ENCODE data around the gene ENTHD1. TPM values are rescaled to one million over a fixed set of nuclear protein-coding genes. Genes with fewer than 3 reads are reported as not detected.

Gene ENTHD1
- total and polyA plus RNA-seq, 2 of the 8 experiments (the other 6 are each of a cell fraction or from before 2014, with no cell fraction given): not detected

DNA sequence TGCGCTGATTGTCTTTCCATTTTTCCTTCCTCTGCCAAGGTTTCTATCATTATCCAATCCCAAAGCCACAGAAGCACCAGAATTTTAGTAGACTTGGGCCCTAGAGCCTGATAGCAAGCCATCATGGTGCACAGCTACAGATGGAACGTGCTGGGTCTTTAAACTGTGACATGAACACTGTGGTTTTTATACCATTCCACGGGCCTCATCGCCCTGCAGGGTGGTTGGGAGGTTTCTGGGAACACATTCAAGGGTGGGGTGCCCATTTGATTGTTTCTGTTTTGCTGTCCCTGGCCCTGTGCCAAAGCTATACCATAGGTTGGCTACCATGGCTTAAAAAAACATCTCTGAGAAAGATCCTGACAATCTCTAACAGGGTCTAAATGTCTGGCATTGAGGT is 171.1 kb downstream of the ENTHD1 start:
- Histone ChIP-seq H3K4me1 (replicated peaks in 1 of 4; ENCODE audit: control insufficient read depth in 3 of 4, insufficient read depth in 4 of 4, low read length in 3 of 4) (no peaks in the 10 kb centered on the region; a peak in 1 of 7 replicates), H2BK5ac (ENCODE audit: low read depth, low read length) (no peak overlapping the region), H3K23me2 (ENCODE audit: low read depth, low read length) (no peaks in the 10 kb centered on the region), H3K79me1 (ENCODE audit: low read depth, low read length) (no peaks in the 10 kb centered on the region), H2BK15ac (ENCODE audit: low read length) (no peak overlapping the region), H3K56ac (replicated peaks; ENCODE audit: insufficient read length, low read depth, low read length) (no peak overlapping the region), H3K9ac (replicated peaks in 1 of 4; ENCODE audit: extremely low read depth in 1 of 4, low read depth in 3 of 4, low read length in 3 of 4) (no peak overlapping the region), H3K27me3 (replicated peaks in 1 of 4; ENCODE audit: control insufficient read depth in 3 of 4, extremely low read depth in 1 of 4, insufficient read depth in 3 of 4, low read length in 3 of 4) (no peaks in the 10 kb centered on the region), H3K79me2 (ENCODE audit: control insufficient read depth in 1 of 2, insufficient read depth in 2 of 2, low read length in 2 of 2) (no peaks in the 10 kb centered on the region), H3K23ac (ENCODE audit: insufficient read length) (no peak overlapping the region), H4K91ac (replicated peaks; ENCODE audit: insufficient read length, low read length) (no peak overlapping the region), H4K8ac (ENCODE audit: extremely low read depth, insufficient read depth, low read length) (no peak overlapping the region), H3K27ac (ENCODE audit: low read depth, low read length) (no peak overlapping the region), H3K36me3 (ENCODE audit: control insufficient read depth in 2 of 4, insufficient read depth in 4 of 4, low read length in 3 of 4) (no peaks in the 10 kb centered on the region), H3K4ac (replicated peaks; ENCODE audit: insufficient read length, low read depth, low read length) (no peak overlapping the region), H3K4me3 (ENCODE audit: extremely low read depth in 1 of 4, insufficient read depth in 2 of 4, low read depth in 3 of 4, low read length in 4 of 4) (no peak overlapping the region), H2AFZ (ENCODE audit: low read length) (no peak overlapping the region), H3K18ac (ENCODE audit: extremely low read depth, low read length) (no peak overlapping the region), H3K9me3 (ENCODE audit: insufficient read depth in 2 of 2, low read depth in 1 of 2, low read length in 1 of 2) (no peaks in the 10 kb centered on the region), H2AK5ac (ENCODE audit: low read depth, low read length) (no peak overlapping the region), H2BK20ac (ENCODE audit: low read length) (no peak overlapping the region), H3K14ac (ENCODE audit: insufficient read length) (no peak overlapping the region), H2BK12ac (ENCODE audit: low read depth, low read length) (no peak overlapping the region), H4K20me1 (replicated peaks in 1 of 2; ENCODE audit: control insufficient read depth in 1 of 2, insufficient read depth in 2 of 2, low read length in 2 of 2) (no peaks in the 10 kb centered on the region), H4K5ac (ENCODE audit: insufficient read length, low read depth, low read length) (no peak overlapping the region), H2BK120ac (replicated peaks; ENCODE audit: low read depth, low read length) (no peak overlapping the region), H3K4me2 (ENCODE audit: insufficient read depth in 1 of 2, low read depth in 2 of 2, low read length in 2 of 2) (no peak overlapping the region)
- POLR2A ChIA-PET (ENCODE audit: partially characterized antibody): no interaction called here
- no peak for DNase-seq (ENCODE audit: low read depth in 1 of 2, low spot score in 2 of 2)
- WGBS, 2 experiments (ENCODE audit: extremely low coverage in 1 of 2, insufficient coverage in 1 of 2, insufficient read length in 1 of 2, insufficient replicate concordance in 2 of 2, low coverage in 1 of 2, low lambda C conversion rate in 2 of 2, missing lambda C conversion rate in 1 of 2): 85% methylated on average over 4 of the region's 4 CpGs; no CpG with 5 or more reads in 1 of the 2 experiments
- FAIRE-seq: no peak
- CTCF ChIA-PET (ENCODE audit: partially characterized antibody): no interaction called here
- TF ChIP-seq RFX5 (IDR thresholded peaks at IDR 0.05; ENCODE audit: borderline replicate concordance, low read depth, low read length) (no peak), SP4 (IDR thresholded peaks at IDR 0.05; ENCODE audit: low read length) (no peak), SIRT6 (IDR thresholded peaks at IDR 0.05; ENCODE audit: low read length) (no peak), EZH2 (IDR thresholded peaks at IDR 0.05; ENCODE audit: low read depth, low read length, severe bottlenecking) (no peak), RBBP5 (IDR thresholded peaks at IDR 0.05; ENCODE audit: borderline replicate concordance, low read depth, low read length) (no peak), HDAC2 (IDR thresholded peaks at IDR 0.05; ENCODE audit: borderline replicate concordance in 1 of 2, low read depth in 2 of 2, low read length in 2 of 2) (no peak), PHF8 (conservative IDR thresholded peaks at IDR 0.05; ENCODE audit: low read depth, low read length) (no peak), CBX5 (IDR thresholded peaks at IDR 0.05; ENCODE audit: low read depth, low read length) (no peak), GABPA (IDR thresholded peaks at IDR 0.05; ENCODE audit: borderline replicate concordance, insufficient read depth, low read length) (no peak), ASH2L (IDR thresholded peaks at IDR 0.05; ENCODE audit: low read length) (no peak), CTBP2 (IDR thresholded peaks at IDR 0.05; ENCODE audit: borderline replicate concordance, insufficient read depth, insufficient read length, low read length) (no peak), TCF12 (IDR thresholded peaks at IDR 0.05; ENCODE audit: low read depth, low read length) (no peak), USF2 (IDR thresholded peaks at IDR 0.05; ENCODE audit: low read length) (no peak), KDM4A (IDR thresholded peaks at IDR 0.05; ENCODE audit: low read depth, low read length, severe bottlenecking) (no peak)

Data from H1 (cell line).